ENCODE results near the gene FAM234B. TPM values are rescaled to one million over a fixed set of nuclear protein-coding genes. Genes with fewer than 3 reads are reported as not detected.

FAM234B gene
- total RNA-seq, 1 experiment from 2014 or later = 20.8 TPM

DNA sequence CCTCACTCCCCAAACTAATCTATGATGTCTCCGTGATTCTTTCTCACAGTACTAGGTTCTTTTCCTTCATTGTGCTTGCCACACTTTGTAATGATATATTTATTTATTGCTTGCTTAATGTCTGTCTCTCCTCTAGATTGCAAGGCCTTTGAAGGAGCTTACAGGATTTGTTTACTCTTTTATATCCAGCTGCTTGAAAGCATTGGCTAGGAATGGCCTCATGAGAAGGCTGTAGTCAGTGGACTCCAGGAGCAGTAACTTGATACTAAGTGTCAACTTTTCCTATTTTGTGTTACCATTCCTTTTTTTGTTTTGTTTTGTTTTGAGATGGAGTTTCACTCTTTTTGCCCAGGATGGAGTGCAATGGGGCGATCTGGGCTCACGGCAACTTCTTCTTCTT, 7.3 kb upstream of the FAM234B start:
- no peak overlapping the region for H3K4me2 ChIP-seq (ENCODE audit: insufficient read depth, insufficient read length, low read length)
- H2BK12ac ChIP-seq (ENCODE audit: insufficient read length, low read depth, low read length) = no peak overlapping the region
- no peak overlapping the region for H3K18ac ChIP-seq (ENCODE audit: insufficient read length, low read depth, low read length)
- H3K9me3 Mint-ChIP-seq = no peaks in the 10 kb centered on the region
- no peak overlapping the region for H2BK5ac ChIP-seq (ENCODE audit: insufficient read length, low read length)
- H2AFZ ChIP-seq (ENCODE audit: low read length) = no peak overlapping the region
- no peak overlapping the region for H4K8ac ChIP-seq (replicated peaks; ENCODE audit: insufficient read length, low read depth, low read length)
- no peak overlapping the region for H3K23ac ChIP-seq (ENCODE audit: insufficient read length, low read depth, low read length)
- H4K5ac ChIP-seq (ENCODE audit: insufficient read length, low read depth, low read length) = no peak overlapping the region
- no peaks in the 10 kb centered on the region for H3K27me3 Mint-ChIP-seq (ENCODE audit: low read depth)
- H2BK20ac ChIP-seq (ENCODE audit: low read depth, low read length, poor library complexity, severe bottlenecking) = no peak overlapping the region
- H3K56ac ChIP-seq (ENCODE audit: insufficient read length, low read depth, low read length) = no peak overlapping the region
- H3K4me3 Mint-ChIP-seq = no peak overlapping the region
- no peak overlapping the region for H3K9ac ChIP-seq (ENCODE audit: extremely low read depth, insufficient read length, low read length)
- no peak for DNase-seq
- H3K23me2 ChIP-seq (ENCODE audit: insufficient read length, low read depth, low read length, poor library complexity, severe bottlenecking) = no peaks in the 10 kb centered on the region
- no peaks in the 10 kb centered on the region for H3K9me3 ChIP-seq (ENCODE audit: control insufficient read depth, low read depth, low read length)
- no peaks in the 10 kb centered on the region for H3K79me2 ChIP-seq (ENCODE audit: insufficient read depth, low read length)
- no peak overlapping the region for H2BK120ac ChIP-seq (ENCODE audit: low read depth, low read length, poor library complexity, severe bottlenecking)
- no peak overlapping the region for H2BK15ac ChIP-seq (ENCODE audit: low read depth, low read length)
- TF ChIP-seq, protein P1, sequence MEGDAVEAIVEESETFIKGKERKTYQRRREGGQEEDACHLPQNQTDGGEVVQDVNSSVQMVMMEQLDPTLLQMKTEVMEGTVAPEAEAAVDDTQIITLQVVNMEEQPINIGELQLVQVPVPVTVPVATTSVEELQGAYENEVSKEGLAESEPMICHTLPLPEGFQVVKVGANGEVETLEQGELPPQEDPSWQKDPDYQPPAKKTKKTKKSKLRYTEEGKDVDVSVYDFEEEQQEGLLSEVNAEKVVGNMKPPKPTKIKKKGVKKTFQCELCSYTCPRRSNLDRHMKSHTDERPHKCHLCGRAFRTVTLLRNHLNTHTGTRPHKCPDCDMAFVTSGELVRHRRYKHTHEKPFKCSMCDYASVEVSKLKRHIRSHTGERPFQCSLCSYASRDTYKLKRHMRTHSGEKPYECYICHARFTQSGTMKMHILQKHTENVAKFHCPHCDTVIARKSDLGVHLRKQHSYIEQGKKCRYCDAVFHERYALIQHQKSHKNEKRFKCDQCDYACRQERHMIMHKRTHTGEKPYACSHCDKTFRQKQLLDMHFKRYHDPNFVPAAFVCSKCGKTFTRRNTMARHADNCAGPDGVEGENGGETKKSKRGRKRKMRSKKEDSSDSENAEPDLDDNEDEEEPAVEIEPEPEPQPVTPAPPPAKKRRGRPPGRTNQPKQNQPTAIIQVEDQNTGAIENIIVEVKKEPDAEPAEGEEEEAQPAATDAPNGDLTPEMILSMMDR (conservative IDR thresholded peaks at IDR 0.05) = no peak
- no peak overlapping the region for H3K27ac ChIP-seq (ENCODE audit: insufficient read length, low read depth, low read length)
- no peak overlapping the region for H3K4ac ChIP-seq (ENCODE audit: low read depth, low read length)
- no peaks in the 10 kb centered on the region for H3K79me1 ChIP-seq (ENCODE audit: insufficient read depth, low read depth, low read length, poor library complexity, severe bottlenecking)
- H3K4me1 ChIP-seq (ENCODE audit: insufficient read depth, low read length) = no peaks in the 10 kb centered on the region
- H4K91ac ChIP-seq (ENCODE audit: insufficient read length, low read depth, low read length) = no peak overlapping the region
- no peak overlapping the region for H3K14ac ChIP-seq (ENCODE audit: insufficient read depth, low read length)
- no peak overlapping the region for H2AK5ac ChIP-seq (ENCODE audit: insufficient read length, low read length)
- WGBS (ENCODE audit: extremely low coverage, insufficient read length, low lambda C conversion rate) = no CpG with 5 or more reads among the region's 3 CpGs
- H3K27ac Mint-ChIP-seq = no peak overlapping the region
- no peak overlapping the region for H3T11ph ChIP-seq (ENCODE audit: low read length)
- peaks cover 0 to 17% of the 10 kb centered on the region in 2 experiments; a peak in 3 of 4 replicates for H3K4me1 Mint-ChIP-seq
- H3K27me3 ChIP-seq (ENCODE audit: insufficient read depth, low read length) = no peaks in the 10 kb centered on the region
- no peaks in the 10 kb centered on the region for H4K20me1 ChIP-seq (ENCODE audit: control insufficient read depth, insufficient read depth, insufficient read length)
- no peaks in the 10 kb centered on the region for H3K36me3 Mint-ChIP-seq (ENCODE audit: insufficient read depth in 1 of 3, low read depth in 3 of 3)
